Astrocyte of the hippocampus (primary cell): ENCODE results near the gene SLC25A3.
"Not testable (repeated sequence)": the region's sequence is repeated elsewhere in the genome, so short reads cannot be mapped to it uniquely, and the experiment has no call there.

Source experiments
- DNase-seq: peaks from one replicate; pipeline ENCODE4 v3.0.0; 2011; ENCODE audit warnings: low read depth, low spot score

Gene SLC25A3

GRCh38 chr12:98593351-98594049, at the start of gene SLC25A3:
TSS of gene SLC25A3 (plus strand) at chr12:98593686. CDS start at chr12:98593979, 293 bp downstream.
- DNase-seq: peak; percentile 99

GRCh38 chr12:98543701-98544100, 49.8 kb upstream of the SLC25A3 start:
- no peak for DNase-seq

- DNase-seq: peak; percentile 59
These were observed 48.7 kb upstream of the SLC25A3 start for GRCh38 chr12:98544751-98545150.

- DNase-seq: no peak
These were observed 43.9 kb upstream of the SLC25A3 start for GRCh38 chr12:98549371-98550110.

- DNase-seq: no peak
These were observed 41.7 kb upstream of the SLC25A3 start for GRCh38 chr12:98551787-98552186.

- DNase-seq: not testable (repeated sequence)
These were observed 35.4 kb upstream of the SLC25A3 start for GRCh38 chr12:98558097-98558496.

- DNase-seq: no peak
These were observed 33.8 kb upstream of the SLC25A3 start for GRCh38 chr12:98559666-98560065.

- DNase-seq: no peak
These were observed 31.6 kb upstream of the SLC25A3 start for GRCh38 chr12:98561846-98562245.

- no peak for DNase-seq
These were observed 21.5 kb upstream of the SLC25A3 start for GRCh38 chr12:98572010-98572409.

GRCh38 chr12:98574110-98574509, 19.4 kb upstream of the SLC25A3 start:
- DNase-seq: no peak

GRCh38 chr12:98575013-98575412, 18.5 kb upstream of the SLC25A3 start:
- no peak for DNase-seq

GRCh38 chr12:98576795-98577194, 16.7 kb upstream of the SLC25A3 start:
- not testable (repeated sequence) for DNase-seq

GRCh38 chr12:98578392-98578791, 15.1 kb upstream of the SLC25A3 start:
- no peak for DNase-seq

GRCh38 chr12:98578821-98579220, 14.7 kb upstream of the SLC25A3 start:
- DNase-seq: peak; percentile 13

- DNase-seq: no peak
These were observed 14.1 kb upstream of the SLC25A3 start for GRCh38 chr12:98579347-98579746.

- no peak for DNase-seq
These were observed 13.7 kb upstream of the SLC25A3 start for GRCh38 chr12:98579835-98580234.

GRCh38 chr12:98580695-98581094, 12.8 kb upstream of the SLC25A3 start:
- no peak for DNase-seq

GRCh38 chr12:98581101-98581500, 12.4 kb upstream of the SLC25A3 start:
- DNase-seq: no peak

- peak; percentile 23 for DNase-seq
These were observed 11.4 kb upstream of the SLC25A3 start for GRCh38 chr12:98582093-98582492.

- DNase-seq: no peak
These were observed 6.4 kb upstream of the SLC25A3 start for GRCh38 chr12:98587084-98587483.

GRCh38 chr12:98591209-98591608, 2.3 kb upstream of the SLC25A3 start:
- DNase-seq: peak; percentile 23

- no peak for DNase-seq
These were observed 612 bp upstream of the SLC25A3 start for GRCh38 chr12:98592825-98593322.
